HG03575 (cell line): Measurements from ENCODE around the gene COLEC11.

Source experiments
- ATAC-seq: cut with Tn5 transposase; IDR thresholded peaks from one replicate; pipeline ENCODE4 v1.9.1; 2021; ENCODE audit not compliant: unreplicated experiment, insufficient number of reproducible peaks, low FRiP score; ENCODE audit errors: extremely low read depth

The COLEC11 gene

DNA sequence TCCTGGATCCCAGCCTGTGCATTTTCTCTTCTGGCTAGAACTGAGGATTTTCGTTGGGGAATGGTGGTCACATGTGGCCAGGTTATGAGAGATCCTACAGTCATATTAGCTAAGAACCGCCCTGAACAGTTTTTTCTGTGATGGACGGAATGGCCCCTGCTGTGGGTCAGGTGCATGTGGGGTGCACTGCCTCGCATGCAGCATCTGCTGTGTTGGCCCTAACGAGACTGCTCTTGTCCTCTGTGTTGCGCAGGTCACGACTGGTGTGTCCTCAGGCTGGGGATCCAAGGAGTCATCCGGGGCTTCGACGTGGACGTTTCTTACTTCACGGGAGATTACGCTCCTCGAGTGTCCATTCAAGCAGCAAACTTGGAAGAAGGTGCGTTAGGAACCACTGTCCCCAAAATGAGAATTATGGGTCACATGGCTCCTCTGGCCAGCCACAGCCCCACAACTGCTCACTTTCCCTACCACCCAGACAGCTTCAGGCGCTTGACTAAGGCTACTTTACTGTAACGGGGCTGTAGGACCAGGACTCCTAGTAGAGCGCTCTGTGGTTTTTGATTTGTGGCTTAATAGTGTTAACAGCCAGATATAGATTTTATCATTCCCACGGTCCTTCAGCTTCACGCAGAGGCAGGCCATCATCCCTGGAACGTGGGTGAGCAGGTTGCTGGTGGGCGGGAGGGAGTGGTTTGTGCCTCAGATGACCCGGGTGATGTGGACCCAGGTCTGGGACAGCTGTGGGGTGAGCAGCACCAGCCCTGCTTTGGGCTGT lies 84.9 kb downstream of the COLEC11 start:
- no peak for ATAC-seq

DNA sequence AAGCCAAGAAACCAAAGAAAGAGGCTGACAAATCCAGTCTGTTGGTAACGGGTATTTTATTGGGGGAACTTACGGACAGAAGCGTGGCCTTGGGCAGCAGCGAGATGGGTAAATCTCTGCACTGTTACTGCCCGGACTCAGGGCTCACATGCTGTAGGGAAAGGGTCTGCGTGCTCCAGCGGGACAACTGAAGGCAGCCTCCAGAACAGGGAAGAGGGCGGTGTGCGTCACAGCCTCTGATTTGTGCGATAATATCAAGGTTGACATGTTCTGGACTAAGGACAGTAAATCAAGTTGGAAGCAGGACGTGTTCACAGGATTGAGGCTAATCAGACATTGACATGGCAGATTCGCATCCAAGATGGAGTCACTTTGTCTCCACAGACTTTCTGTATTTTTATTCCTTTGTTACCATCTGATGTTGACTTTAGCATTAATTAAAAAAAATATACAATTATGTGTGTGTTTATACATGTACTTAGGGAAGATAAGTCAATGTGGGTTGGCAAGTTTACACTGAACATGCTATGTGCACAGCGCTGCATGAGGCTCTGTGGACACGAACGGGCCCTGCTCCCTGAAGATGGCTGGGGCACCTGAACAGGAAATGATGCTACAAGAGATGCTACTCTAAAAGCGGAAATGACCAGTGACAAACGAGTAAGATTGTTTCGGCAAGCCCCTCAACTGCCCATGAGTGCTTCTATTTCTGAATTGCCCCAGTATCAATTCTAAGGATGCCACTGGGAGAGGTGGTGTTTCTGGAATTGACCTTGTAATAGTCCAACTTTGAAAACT lies 85.8 kb downstream of the COLEC11 start:
- ATAC-seq, result no peak

DNA sequence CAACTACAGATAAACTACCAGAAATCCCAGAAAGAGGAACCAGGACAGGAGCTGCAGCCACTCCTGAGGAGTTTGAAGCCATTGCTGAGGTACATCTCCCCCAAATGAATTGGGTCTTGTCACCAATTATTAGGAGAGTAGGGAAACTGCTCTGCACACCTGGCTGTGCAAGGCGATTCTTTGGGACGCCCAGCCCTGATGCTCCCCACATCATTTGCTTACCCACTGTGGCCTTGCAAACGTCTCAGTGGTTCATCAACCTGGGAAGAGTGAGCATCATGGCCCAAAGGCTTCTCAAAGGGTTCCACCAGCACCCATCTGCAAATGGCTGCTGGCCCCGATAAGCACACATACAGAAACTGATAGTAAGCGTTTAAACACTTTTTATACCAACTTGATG lies 86.7 kb downstream of the COLEC11 start:
- no peak for ATAC-seq

DNA sequence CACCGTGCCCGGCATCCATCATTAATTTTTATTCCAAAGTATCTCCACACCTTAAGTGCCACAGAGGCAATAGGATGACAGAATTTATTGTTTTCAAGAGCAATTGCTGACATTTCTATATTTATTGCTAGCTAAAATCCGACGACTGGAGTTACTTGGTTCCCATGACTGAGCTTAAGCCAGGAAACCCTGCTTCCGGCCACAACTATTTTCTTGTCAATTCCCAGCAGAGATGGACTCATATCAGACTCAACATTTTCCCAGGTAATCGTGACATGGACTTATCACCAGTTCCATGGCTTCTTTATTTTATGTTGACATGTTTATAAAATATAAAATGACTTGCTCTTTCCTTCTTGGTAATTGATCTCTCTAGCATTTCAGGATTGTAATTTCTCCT lies 87.9 kb downstream of the COLEC11 start:
- ATAC-seq, result no peak

DNA sequence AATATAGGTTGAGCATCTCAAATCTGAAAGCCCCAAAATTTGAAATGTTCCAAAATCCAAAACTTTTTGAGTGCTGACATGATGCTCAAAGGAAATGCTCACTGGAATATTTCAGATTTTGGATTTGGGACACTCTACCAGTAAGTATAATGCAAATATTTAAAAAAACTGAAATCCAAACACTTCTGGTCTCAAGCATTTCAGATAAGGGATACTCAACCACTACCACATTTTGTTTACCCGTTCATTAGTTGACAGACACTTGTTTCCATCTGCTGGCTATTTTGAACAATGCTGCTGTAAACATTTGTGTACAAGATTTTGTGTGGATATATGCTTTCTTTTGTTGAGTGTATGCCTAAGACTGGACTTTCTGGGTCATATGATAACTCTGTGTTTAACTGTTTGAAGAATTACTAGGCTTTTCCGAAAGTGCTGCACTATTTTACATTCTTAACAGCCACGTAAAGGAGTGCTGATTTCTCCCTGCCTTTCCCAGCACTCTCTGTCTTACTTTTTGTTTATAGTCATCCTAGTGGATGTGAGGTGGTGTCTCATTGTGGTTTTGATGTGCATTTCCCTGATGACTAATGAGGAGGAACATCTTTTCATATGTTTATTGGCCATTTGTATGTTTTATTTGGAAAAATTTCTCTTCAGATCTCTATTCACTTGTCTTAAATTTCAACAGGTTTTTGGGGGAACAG lies 89.0 kb downstream of the COLEC11 start:
- no peak for ATAC-seq

DNA sequence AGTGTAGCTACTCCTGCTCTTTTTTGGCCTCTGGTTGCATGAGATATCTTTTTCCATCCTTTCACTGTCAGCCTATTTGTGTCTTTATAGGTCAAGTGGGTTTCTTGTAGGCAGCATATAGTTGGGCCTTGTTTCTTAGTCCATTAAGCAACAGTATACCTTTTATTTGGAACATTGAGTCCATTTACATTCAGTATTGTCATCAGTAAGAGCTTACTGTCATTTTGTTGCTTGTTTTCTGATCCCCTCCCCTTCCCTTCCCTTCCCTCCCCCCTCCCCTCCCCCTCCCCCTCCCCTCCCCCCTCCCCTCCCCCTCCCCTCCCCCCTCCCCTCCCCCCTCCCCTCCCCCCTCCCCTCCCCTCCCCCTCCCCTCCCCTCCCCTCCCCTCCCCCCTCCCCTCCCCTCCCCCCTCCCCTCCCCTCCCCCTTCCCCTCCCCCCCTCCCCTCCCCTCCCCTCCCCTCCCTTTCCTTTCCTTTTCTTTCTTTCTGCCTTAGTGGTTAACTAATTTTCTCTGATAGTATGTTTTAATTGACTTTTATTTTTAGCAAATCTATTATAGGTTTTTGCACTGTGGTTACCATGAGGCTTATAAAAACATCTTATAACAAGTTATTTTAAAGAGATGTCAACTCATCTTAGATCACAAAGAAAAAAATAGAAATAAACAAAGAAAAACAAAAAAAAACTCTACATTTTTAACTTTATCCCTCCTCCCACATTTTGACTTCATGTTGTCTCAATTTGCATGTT lies 95.3 kb downstream of the COLEC11 start:
- ATAC-seq, result no peak

DNA sequence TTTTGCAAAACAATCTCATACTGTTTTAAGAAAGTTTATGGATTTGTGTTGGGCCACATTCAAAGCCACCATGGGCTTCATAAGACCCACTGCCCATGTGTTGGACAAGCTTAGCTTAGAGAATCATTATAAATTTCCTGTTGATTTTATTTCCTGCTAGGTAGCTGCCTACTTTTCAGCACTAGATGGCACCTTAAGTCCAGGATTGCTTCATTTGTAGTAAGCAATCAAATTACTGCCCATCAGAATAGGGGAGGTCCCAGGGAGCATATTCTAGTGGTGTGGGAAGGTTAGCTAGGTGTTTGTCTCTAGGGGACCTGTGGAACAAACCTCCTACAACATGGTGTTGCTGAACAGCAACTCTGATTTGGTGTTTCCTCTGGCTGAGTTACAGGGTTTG lies 97.5 kb downstream of the COLEC11 start:
- no peak for ATAC-seq
